EH (cell line): ENCODE data around the gene USP47.
"Not testable (repeated sequence)": the region's sequence is repeated elsewhere in the genome, so short reads cannot be mapped to it uniquely, and the experiment has no call there.

Source experiments
- DNase-seq: peaks from one replicate; pipeline ENCODE4 v3.0.0-alpha.2; 2015; ENCODE audit warnings: low read depth

USP47 gene

GRCh38 chr11:11831406-11831805 lies 10.4 kb upstream of the USP47 start:
- not testable (repeated sequence) for DNase-seq

- peak; percentile 63 for DNase-seq
Observed at GRCh38 chr11:11836676-11837231, 5.0 kb upstream of the USP47 start.

- DNase-seq, result no peak
Observed at GRCh38 chr11:11839718-11840117, 2.1 kb upstream of the USP47 start.

- peak; percentile 47 for DNase-seq
Observed at GRCh38 chr11:11841116-11841722, 553 bp upstream of the USP47 start.

GRCh38 chr11:11842421-11843008 lies 743 bp downstream of the USP47 start:
- peak; percentile 86 for DNase-seq

- DNase-seq, result peak; percentile 80
Observed at GRCh38 chr11:11843211-11843621, 1.4 kb downstream of the USP47 start.

- no peak for DNase-seq
Observed at GRCh38 chr11:11843642-11844041, 1.9 kb downstream of the USP47 start.

- DNase-seq, result no peak
Observed at GRCh38 chr11:11844272-11844671, 2.5 kb downstream of the USP47 start.

GRCh38 chr11:11845071-11845470 lies 3.3 kb downstream of the USP47 start:
- no peak for DNase-seq

GRCh38 chr11:11845551-11845950 lies 3.8 kb downstream of the USP47 start:
- peak; percentile 72 for DNase-seq

GRCh38 chr11:11847082-11847481 lies 5.3 kb downstream of the USP47 start:
- DNase-seq, result no peak

GRCh38 chr11:11848891-11849746 lies 7.3 kb downstream of the USP47 start:
- DNase-seq, result peak; percentile 67

GRCh38 chr11:11850668-11851067 lies 8.9 kb downstream of the USP47 start:
- no peak for DNase-seq

- peak; percentile 64 for DNase-seq
Observed at GRCh38 chr11:11856638-11857037, 14.9 kb downstream of the USP47 start.

- no peak for DNase-seq
Observed at GRCh38 chr11:11857769-11858168, 16.0 kb downstream of the USP47 start.

- DNase-seq, result no peak
Observed at GRCh38 chr11:11858676-11859075, 16.9 kb downstream of the USP47 start.

GRCh38 chr11:11860103-11860979 lies 18.6 kb downstream of the USP47 start:
- DNase-seq, result peak; percentile 46

- no peak for DNase-seq
Observed at GRCh38 chr11:11862999-11863398, 21.2 kb downstream of the USP47 start.

- no peak for DNase-seq
Observed at GRCh38 chr11:11864332-11864731, 22.6 kb downstream of the USP47 start.

- no peak for DNase-seq
Observed at GRCh38 chr11:11864803-11865202, 23.0 kb downstream of the USP47 start.

- DNase-seq, result peak; percentile 46
Observed at GRCh38 chr11:11865449-11865848, 23.7 kb downstream of the USP47 start.

- no peak for DNase-seq
Observed at GRCh38 chr11:11866203-11866602, 24.4 kb downstream of the USP47 start.
